HEK293T (cell line): ENCODE results near the gene LRP5.
"Not testable (repeated sequence)": the region's sequence is repeated elsewhere in the genome, so short reads cannot be mapped to it uniquely, and the experiment has no call there.

ENCODE experiments used
- BHLHE40 ChIP-seq: fragments of 450-650 bp; IDR thresholded peaks from 2 replicates; pipeline ENCODE4 v1.6.1; 2016; ENCODE audit warnings: mild to moderate bottlenecking, moderate library complexity, borderline replicate concordance
- CTBP1 ChIP-seq: fragments of 450-650 bp; IDR thresholded peaks from 2 replicates; pipeline ENCODE4 v1.6.1; 2016; ENCODE audit warnings: borderline replicate concordance
- NFRKB ChIP-seq: fragments of 450-650 bp; IDR thresholded peaks from 2 replicates; pipeline ENCODE4 v1.6.1; 2016; ENCODE audit warnings: mild to moderate bottlenecking, moderate library complexity
- SP1 ChIP-seq: fragments of 450-650 bp; IDR thresholded peaks from 2 replicates; pipeline ENCODE4 v1.6.1; 2017
- SUZ12 ChIP-seq: fragments of 450-650 bp; IDR thresholded peaks from 2 replicates; pipeline ENCODE4 v1.6.1; 2016; ENCODE audit warnings: mild to moderate bottlenecking

DNA sequence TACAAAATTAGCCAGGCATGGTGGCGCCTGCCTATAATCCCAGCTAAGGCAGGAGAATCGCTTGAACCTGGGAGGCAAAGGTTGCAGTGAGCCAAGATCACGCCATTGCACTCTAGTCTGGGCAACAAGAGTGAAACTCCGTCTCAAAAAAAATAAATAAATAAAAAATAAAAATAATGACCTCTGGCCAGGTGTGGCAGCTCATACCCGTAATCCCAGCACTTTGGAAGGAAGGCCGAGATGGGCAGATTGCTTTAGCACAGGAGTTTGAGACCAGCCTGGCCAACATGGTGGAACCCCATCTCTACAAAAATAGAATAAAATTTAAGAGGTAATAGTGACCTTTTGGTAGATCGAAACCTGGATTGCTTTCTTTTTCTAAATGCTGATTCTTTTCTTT is 88.2 kb downstream of the LRP5 start:
- not testable (repeated sequence) for TF ChIP-seq SUZ12, NFRKB, BHLHE40, CTBP1, SP1
